Astrocyte of the cerebellum (primary cell): Measurements from ENCODE around the gene ECSIT.
A peak's percentile ranks its signal among the peaks of the same experiment; 100 is the strongest.

Experiments
- DNase-seq: peaks from one replicate; pipeline ENCODE4 v3.0.0-alpha.2; 2011; ENCODE audit warnings: low read depth
- H3K4me3 ChIP-seq: 2 replicates; pipeline ENCODE4 v1.5.1; 2011; ENCODE audit warnings: mild to moderate bottlenecking, low read depth, low read length, moderate library complexity
- CTCF ChIP-seq: IDR thresholded peaks from 2 replicates; pipeline ENCODE4 v1.5.1; 2012; ENCODE audit warnings: low read length, low read depth, moderate library complexity, mild to moderate bottlenecking; ENCODE audit errors: missing control alignments
- in situ Hi-C: cut with HindIII; loops from 2 replicates; pipeline ENCODE4 v1.10.0; 2017; ENCODE audit warnings: low sequenced_read_pairs

The ECSIT gene

DNA sequence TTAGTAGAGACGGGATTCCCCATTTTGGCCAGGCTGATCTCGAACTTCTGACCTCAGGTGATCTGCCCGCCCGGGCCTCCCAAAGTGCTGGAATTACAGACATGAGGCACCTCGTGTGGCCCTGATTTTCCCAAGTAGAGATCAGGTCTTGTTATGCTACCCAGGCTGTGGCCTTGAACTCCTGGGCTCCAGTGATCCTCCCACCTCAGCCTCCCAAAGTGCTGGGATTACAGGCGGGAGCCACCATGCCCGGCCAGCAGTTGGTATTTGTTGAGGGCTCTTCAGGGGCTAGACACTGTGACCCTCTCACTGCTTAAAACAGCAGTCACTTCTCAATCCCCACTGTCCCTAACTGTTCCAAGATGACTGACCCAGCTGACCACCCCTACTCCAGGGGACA, 39.6 kb downstream of the ECSIT start:
- TF ChIP-seq CTCF = no peak
- no peak overlapping the region for H3K4me3 ChIP-seq
- in situ Hi-C loops = no loop called here
- no peak for DNase-seq

DNA sequence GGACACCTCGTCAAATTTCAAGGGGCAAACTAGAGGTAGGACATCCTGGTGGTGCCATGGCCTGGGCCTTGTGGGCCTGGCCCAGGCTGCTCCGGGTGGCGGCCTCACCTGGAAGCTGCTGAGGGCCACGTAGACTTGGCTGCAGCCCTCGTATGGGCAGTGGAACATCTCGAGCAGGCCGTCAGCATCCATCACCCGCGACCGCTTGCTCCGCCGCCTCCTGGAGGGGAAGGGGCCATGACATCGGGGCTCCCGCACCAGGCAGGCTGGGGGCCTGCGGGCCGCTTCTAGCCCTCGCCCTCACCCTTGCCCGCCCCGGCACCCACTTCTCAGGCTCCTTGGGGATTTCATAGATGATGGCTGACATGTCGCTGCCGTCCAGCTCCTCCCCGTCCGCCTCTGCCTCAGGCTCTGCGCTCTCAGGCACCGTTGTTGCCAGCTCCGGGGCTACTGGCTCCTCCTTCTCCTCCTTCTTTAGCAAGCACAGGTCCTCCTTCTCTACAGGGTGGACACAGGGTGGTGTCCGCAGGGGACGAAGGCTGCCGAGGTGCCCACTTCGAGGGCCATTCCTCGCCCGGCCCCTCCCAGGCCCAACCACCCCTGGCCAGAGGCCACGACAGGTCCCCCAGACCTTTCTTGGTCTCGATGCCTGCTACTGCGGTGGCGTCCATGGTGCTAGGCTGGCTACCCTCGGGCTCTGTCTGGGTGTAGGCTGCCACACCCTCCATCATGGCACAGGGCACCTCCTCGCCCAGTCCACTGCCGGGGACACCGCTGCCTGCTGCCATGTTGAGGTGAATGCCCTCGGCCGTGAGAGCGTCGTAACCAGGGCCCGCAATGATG, 42.1 kb downstream of the ECSIT start:
- TF ChIP-seq CTCF = no peak
- DNase-seq = no peak
- in situ Hi-C loops = no loop called here
- no peak overlapping the region for H3K4me3 ChIP-seq

DNA sequence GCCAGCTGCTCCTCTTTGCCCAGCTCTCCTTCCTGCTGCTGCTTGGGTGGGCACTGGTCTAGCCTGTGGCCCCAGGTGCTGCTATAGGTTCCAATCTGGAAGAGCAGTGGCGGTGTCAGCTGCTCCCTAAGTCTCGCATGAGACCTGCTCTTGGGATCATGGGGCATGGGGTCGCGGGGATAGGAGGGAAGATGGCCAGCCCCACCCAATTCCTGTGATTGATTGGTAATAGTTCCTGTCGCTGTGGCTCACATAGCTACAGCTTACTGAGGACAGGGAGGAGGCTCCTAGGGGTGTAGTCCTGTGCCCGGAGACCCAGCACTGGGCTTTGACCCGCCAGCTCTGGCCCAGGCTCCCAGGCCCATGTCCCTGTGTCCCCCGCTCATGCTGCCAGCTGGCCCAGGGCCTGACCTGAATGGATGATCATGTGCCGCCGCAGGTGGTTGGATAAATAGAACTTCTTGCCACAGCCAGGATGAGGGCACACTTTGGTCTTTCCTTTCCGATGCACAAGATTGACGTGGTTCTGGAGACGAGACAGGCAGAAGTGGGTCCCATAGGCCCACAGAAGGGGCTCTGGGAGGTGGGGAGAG, 43.6 kb downstream of the ECSIT start:
- H3K4me3 ChIP-seq = no peak overlapping the region
- no peak for DNase-seq
- no peak for TF ChIP-seq CTCF
- in situ Hi-C loops = no loop called here

GRCh38 chr19:11483366-11484111, 45.4 kb downstream of the ECSIT start:
- in situ Hi-C loops = no loop called here
- DNase-seq = no peak
- no peak overlapping the region for H3K4me3 ChIP-seq
- no peak for TF ChIP-seq CTCF

- in situ Hi-C loops = no loop called here
- H3K4me3 ChIP-seq = peak overlapping the region; percentile 26
- TF ChIP-seq CTCF = peak; percentile 78
- DNase-seq = no peak
These were observed 46.4 kb downstream of the ECSIT start for GRCh38 chr19:11482384-11483050.
